Pons (tissue), 1 donor: ENCODE data around the gene AFMID.
"Not testable (repeated sequence)": the region's sequence is repeated elsewhere in the genome, so short reads cannot be mapped to it uniquely, and the experiment has no call there.

Experiments
- DNase-seq: peaks from one replicate; pipeline ENCODE4 v3.0.0-alpha.2; 2016; ENCODE audit warnings: low spot score

Gene AFMID

GRCh38 chr17:78238823-78239488, 51.8 kb downstream of the AFMID start:
- no peak for DNase-seq

- no peak for DNase-seq
These were observed 52.3 kb downstream of the AFMID start for GRCh38 chr17:78239489-78239931.

DNA sequence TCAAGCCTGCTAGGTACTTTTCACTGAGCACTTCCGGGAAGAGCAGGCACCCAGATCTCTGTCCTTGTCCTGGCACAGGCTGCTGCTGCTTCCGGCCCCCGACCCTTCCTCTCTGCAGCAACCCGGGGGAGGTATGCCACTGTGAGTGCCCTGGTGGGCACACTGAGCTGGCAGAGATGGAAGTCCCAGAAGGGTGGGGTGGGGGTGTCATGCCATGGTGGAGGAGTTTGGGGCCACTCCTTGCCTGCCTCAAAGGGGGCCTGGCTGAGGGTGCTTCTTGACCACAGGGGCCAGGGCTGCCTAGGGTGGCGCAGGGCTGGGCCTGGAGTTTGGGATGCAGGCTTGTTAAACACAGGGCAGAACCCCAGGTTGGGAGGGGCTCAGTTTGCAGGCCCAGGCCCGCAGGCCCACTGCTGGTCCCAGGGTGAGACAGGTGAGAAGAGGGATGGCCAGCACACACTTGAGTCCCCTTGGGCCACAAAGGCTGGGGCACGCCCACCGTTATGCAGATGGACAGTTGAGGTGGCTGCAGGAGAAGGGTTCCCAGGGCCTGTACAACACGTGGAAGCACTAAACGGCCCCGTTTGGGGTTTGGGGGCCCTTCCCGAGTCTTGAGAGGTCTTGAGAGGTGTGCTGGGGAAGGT, 53.0 kb downstream of the AFMID start:
- no peak for DNase-seq

DNA sequence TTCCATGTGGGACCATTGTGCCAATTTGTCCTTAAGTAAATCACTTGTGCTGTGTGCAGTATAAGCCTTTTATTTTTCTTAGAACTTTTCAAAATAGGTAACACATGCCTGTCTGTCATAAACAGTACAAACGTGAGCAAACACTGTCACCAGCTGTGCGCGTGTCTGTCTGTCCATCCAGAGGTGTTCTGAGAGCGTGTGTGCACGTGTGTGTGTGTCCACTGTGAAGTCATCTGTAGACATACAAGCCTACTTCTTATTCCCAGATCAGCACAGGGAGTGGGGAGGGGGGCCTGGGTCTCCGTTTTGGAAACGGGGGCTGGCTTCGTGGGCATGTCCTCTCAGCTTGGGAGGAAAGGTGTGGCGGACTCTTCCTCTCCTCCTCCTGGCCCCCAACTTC, 53.7 kb downstream of the AFMID start:
- no peak for DNase-seq

DNA sequence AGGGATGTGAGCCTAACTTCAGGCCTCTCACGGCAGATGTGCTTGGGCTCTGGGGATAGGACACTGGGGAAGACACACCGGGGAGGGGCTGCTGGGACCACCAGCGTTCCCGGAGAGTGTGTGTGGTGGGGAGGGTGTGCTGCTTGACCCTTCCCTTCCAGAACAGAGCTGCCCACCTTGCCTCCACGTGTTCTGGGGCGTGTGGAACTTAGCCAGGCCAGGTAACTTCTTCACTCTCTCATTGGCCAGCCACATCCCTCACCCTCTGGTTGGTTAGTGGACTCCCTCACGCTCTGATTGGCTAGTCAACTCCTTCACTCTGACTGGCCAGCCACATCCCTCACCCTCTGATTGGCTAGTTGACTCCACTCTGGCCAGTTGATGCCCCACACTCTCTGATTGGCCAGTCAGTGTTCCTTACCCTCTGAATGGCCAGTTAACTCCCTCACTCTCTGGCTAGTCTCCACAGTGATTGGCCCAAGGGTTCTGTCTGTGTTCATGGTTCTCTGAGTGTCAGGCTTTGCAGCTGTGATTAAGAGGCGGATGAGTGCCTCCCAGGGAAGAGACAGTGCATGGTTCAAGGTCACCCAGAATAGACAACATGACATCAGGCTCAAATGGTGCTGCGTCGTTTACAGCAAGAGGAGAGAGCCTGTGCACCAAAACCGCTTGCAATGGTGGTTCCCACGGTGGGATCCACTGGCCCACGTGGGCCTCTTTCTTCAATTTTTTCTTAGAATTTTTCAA, 54.3 kb downstream of the AFMID start:
- peak; percentile 99 for DNase-seq

- DNase-seq = no peak
These were observed 55.0 kb downstream of the AFMID start for GRCh38 chr17:78242024-78242742.

DNA sequence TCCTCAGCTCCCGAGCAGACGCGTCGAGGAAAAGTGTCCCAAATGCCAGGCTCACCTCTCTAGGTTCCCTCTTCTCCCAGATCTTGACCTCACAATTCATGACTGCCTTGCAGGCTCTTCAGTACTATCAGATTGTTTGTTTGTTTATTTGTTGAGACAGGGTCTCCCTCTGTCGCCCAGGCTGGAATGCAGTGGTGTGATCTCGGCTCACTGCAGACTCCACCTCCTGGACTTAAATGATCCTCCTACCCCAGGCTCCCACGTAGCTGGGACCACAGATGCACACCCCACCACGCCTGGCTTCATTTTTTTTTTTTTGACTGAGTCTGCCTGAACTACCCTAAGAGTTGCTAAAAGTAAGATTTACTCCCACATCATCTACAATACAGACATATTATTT, 60.1 kb downstream of the AFMID start:
- no peak for DNase-seq

- peak; percentile 59 for DNase-seq
These were observed 61.1 kb downstream of the AFMID start for GRCh38 chr17:78248051-78248914.

GRCh38 chr17:78249074-78249817, 62.1 kb downstream of the AFMID start:
- no peak for DNase-seq

GRCh38 chr17:78249818-78250806, 63.0 kb downstream of the AFMID start:
- DNase-seq = no peak

DNA sequence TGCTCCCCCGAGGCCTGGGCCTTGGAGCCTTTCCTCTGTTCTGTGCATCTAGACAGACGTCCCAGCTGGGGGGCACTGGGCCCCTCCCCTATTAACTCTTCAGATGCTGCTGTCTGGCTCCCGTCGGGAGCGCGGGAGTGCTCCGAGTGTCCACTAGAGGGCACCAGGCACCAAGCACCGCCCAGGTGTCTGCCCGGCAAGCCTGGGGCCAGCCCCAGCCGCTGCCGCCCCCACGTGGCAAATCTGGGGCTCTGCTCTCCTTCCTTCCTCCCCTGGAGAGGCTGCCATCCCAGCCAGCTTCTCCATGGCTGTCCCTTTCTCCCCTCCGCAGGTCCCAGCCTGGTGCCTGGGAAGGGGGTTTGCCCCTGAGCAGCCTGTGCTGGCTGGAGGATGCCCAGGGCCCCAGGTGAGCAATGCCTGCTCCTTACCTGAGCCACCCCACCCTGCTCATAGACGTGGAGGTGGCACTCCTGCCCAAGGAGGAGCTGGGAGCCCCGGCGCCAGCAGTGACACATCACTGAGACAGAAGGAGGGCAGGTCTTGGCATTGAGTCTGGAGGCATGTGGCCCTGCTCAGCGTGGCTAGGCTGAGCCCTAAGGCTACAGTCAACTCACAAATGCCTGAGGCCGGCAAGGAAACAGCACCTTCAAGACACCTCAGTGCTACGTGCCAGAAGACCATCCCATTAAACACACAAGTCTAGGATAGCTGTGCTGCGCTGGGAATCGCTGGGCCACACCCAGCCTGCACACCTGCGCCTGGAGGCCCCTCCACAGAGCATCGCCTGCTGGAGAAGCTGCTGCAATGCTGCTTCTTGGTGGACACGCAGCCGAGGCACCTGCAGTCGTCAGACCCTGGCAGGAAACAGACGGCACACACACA, 64.0 kb downstream of the AFMID start:
- peak; percentile 83 for DNase-seq

DNA sequence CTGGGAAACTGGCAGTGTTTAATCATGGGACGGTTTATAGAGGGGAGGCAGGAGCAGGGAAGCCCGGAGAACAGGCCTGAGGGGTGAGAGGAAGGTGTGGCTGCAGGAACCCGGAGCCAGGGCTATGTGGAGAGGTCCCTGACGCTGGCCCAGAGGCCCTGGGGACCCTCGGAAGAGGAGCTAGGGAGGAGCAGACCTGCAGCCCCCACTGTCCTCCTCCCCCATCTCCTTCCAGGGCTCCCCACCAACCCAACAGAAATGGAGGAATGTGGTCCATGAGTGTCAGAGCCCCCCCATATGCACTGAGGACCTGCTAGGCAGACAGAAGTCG, 64.6 kb downstream of the AFMID start:
- DNase-seq = no peak

DNA sequence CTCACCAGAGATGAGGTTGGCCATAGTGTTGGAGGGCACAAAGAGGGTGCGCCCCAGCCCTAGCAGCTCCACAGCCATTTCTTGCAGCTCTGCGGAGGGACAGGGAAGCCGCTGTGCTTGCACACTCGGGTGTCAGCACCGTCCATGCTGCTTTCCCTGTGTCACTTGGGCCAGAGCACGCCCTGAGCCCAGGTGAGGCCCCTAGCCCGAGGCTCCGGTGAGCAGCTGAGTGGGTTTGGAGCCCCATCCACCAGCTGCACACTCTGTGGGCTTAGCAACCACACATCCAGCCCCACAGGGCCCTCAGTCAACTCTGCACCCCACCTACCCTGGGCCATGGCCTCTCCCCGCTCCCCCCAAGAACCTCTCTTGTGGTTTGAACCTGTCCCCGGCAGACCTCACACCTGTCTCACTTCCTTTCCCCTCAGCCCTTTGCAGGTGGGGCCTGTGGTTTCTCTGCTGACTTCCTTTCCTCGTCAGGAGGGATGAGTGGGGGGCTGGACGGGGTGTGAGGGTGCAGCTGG, 65.0 kb downstream of the AFMID start:
- no peak for DNase-seq

- DNase-seq = no peak
These were observed 65.8 kb downstream of the AFMID start for GRCh38 chr17:78252701-78253635.

- DNase-seq = not testable (repeated sequence)
These were observed 66.4 kb downstream of the AFMID start for GRCh38 chr17:78253636-78253945.

DNA sequence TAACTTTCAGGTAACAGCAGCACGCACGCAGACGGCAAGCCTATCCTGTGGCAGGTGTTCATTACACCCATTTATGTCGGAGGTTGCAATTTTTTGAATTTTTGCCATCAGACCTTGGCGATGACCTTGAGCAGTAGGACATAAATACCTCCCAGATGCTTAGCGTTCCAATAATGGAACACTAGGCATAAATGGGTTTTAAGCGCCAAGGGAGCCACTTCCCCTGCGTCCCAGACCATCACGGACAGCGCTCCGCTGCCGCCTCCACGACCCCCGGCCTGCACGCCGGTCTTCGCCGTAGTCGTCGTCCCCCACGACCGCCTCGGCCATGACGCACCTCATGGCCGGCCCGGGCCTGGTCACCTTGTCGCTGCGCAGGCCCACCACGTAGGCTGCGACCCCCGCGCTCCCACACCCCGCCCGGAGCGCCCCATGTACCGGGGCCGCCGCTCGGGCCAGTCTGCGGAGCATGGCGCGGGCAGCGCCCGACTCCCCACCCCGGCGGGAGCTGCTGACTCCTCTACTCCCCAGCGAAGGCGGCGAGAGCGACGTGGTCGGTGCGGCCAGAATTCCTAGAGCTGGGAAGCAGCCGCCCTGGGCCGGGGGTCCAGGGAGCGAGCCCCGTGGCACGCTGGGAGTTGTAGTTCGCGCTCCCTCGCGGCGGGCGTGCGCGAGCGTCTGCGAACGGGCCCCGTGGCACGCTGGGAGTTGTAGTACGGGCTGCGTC, 66.9 kb downstream of the AFMID start:
- DNase-seq = peak; percentile 64
